SW480 (cell line): Measurements from ENCODE around the gene PDGFRB.

Source experiments
- DNase-seq: peaks from one replicate; pipeline ENCODE4 v3.0.0-alpha.2; 2016; ENCODE audit warnings: low spot score

The PDGFRB gene

GRCh38 chr5:150129813-150130492 lies 25.7 kb downstream of the PDGFRB start:
- peak; percentile 69 for DNase-seq

GRCh38 chr5:150129454-150129812 lies 26.2 kb downstream of the PDGFRB start:
- no peak for DNase-seq

GRCh38 chr5:150126921-150127265 lies 28.8 kb downstream of the PDGFRB start:
- DNase-seq: no peak

- no peak for DNase-seq
Measured at GRCh38 chr5:150126199-150126920, 29.3 kb downstream of the PDGFRB start.

- DNase-seq: no peak
Measured at GRCh38 chr5:150125334-150125733, 30.3 kb downstream of the PDGFRB start.

GRCh38 chr5:150124596-150124995 lies 31.0 kb downstream of the PDGFRB start:
- no peak for DNase-seq

- DNase-seq: no peak
Measured at GRCh38 chr5:150124111-150124557, 31.5 kb downstream of the PDGFRB start.

- DNase-seq: no peak
Measured at GRCh38 chr5:150123542-150123941, 32.1 kb downstream of the PDGFRB start.

- DNase-seq: no peak
Measured at GRCh38 chr5:150122536-150123481, 32.8 kb downstream of the PDGFRB start.

- DNase-seq: peak; percentile 64
Measured at GRCh38 chr5:150122158-150122510, 33.5 kb downstream of the PDGFRB start.

- no peak for DNase-seq
Measured at GRCh38 chr5:150121448-150122157, 34.0 kb downstream of the PDGFRB start.

- DNase-seq: no peak
Measured at GRCh38 chr5:150120617-150121447, 34.8 kb downstream of the PDGFRB start.

GRCh38 chr5:150120062-150120441 lies 35.6 kb downstream of the PDGFRB start:
- no peak for DNase-seq

- no peak for DNase-seq
Measured at GRCh38 chr5:150119421-150120061, 36.1 kb downstream of the PDGFRB start.

GRCh38 chr5:150118561-150119229 lies 37.0 kb downstream of the PDGFRB start:
- no peak for DNase-seq

GRCh38 chr5:150117945-150118560 lies 37.6 kb downstream of the PDGFRB start:
- no peak for DNase-seq

GRCh38 chr5:150116667-150117400 lies 38.8 kb downstream of the PDGFRB start:
- no peak for DNase-seq

- no peak for DNase-seq
Measured at GRCh38 chr5:150114773-150115408, 40.8 kb downstream of the PDGFRB start.
